Sigmoid colon (tissue), 3 donors: Measurements from ENCODE around the gene GPLD1.

Experiments used
- POLR2A ChIP-seq, 2 donors: fragments of 450-650 bp; IDR thresholded peaks; one replicate each; pipeline ENCODE4 v1.6.1; 2016; ENCODE audit warnings: antibody characterized with exemption in 2 of 2, mild to moderate bottlenecking in 2 of 2, moderate library complexity in 2 of 2
- TF ChIP-seq, protein P1 (sequence below), 4 experiments: fragments of 450-650 bp in 3 of 4; fragments of 200-600 bp in 1 of 4; IDR thresholded peaks; one replicate each; pipeline ENCODE4 v1.5.1; 2016 to 2019; ENCODE audit warnings: antibody characterized with exemption in 4 of 4, mild to moderate bottlenecking in 3 of 4, moderate library complexity in 2 of 4

DNA sequence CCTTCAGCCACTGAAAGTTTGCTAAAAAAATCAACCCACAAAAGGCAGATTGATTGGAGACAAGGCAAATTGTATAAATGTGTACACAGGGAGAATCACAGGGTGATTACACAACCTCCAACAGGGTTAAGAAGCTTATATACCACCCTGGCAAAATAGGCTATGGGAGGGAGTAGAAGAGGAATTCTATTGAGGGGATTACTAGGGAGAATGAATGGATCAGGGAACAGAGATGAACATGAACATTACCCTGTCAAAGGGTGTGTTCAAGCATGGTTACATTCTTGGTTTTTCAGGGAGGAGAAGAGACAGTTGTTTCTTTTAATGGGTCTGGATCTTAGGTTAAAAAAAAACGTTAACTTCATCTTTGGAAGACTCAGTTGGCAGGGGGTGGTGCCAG, 91.7 kb downstream of the GPLD1 start:
- TF ChIP-seq, protein P1, sequence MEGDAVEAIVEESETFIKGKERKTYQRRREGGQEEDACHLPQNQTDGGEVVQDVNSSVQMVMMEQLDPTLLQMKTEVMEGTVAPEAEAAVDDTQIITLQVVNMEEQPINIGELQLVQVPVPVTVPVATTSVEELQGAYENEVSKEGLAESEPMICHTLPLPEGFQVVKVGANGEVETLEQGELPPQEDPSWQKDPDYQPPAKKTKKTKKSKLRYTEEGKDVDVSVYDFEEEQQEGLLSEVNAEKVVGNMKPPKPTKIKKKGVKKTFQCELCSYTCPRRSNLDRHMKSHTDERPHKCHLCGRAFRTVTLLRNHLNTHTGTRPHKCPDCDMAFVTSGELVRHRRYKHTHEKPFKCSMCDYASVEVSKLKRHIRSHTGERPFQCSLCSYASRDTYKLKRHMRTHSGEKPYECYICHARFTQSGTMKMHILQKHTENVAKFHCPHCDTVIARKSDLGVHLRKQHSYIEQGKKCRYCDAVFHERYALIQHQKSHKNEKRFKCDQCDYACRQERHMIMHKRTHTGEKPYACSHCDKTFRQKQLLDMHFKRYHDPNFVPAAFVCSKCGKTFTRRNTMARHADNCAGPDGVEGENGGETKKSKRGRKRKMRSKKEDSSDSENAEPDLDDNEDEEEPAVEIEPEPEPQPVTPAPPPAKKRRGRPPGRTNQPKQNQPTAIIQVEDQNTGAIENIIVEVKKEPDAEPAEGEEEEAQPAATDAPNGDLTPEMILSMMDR (IDR thresholded peaks at IDR 0.05), result no peak
- no peak for TF ChIP-seq POLR2A (IDR thresholded peaks at IDR 0.05)
